Kidney (tissue), 14 donors: ENCODE measurements around the gene ZFPM1. TPM values are rescaled to one million over a fixed set of nuclear protein-coding genes. Genes with fewer than 3 reads are reported as not detected.
A peak's percentile ranks its signal among the peaks of the same experiment; 100 is the strongest.
"Not testable (repeated sequence)": the region's sequence is repeated elsewhere in the genome, so short reads cannot be mapped to it uniquely, and the experiment has no call there.

ENCODE experiments used
- DNase-seq, 5 donors: peaks; one replicate each; pipeline ENCODE4 v3.0.0-alpha.2; 2013 to 2020
- FAIRE-seq: peaks from 2 replicates; lab custom pipeline; 2012; peaks lifted over from hg19 to GRCh38; lab: Jason Lieb, UNC
- H3K27ac ChIP-seq, 2 donors: one replicate each; pipeline ENCODE4 v1.7.0; 2013; ENCODE audit warnings: low read depth in 2 of 2, low read length in 2 of 2, inconsistent platforms in 1 of 2
- H3K27me3 ChIP-seq: one replicate; pipeline ENCODE4 v1.7.1; 2013; ENCODE audit warnings: low read length, inconsistent platforms; ENCODE audit not compliant: control insufficient read depth, insufficient read depth
- H3K36me3 ChIP-seq, 3 donors: one replicate each; pipeline versions ENCODE4 v1.7.0 to v1.7.1; 2013; ENCODE audit warnings: low read length in 3 of 3, control low read depth in 1 of 3, inconsistent platforms in 1 of 3; ENCODE audit not compliant: insufficient read depth in 3 of 3, control insufficient read depth in 2 of 3
- H3K4me1 ChIP-seq, 3 donors: one replicate each; pipeline versions ENCODE4 v1.7.0 to v1.7.1; 2013; ENCODE audit warnings: low read length in 3 of 3, inconsistent platforms in 1 of 3, low read depth in 1 of 3; ENCODE audit not compliant: control insufficient read depth in 2 of 3, insufficient read depth in 2 of 3
- H3K4me3 ChIP-seq, 3 donors: one replicate each; pipeline versions ENCODE4 v1.7.0 to v1.8.1; 2013; ENCODE audit warnings: low read length in 3 of 3, control low read depth in 1 of 3, inconsistent platforms in 1 of 3
- H3K9ac ChIP-seq, 3 donors: one replicate each; pipeline versions ENCODE4 v1.7.0 to v1.7.1; 2013; ENCODE audit warnings: low read length in 3 of 3, control low read depth in 1 of 3, inconsistent platforms in 1 of 3
- H3K9me3 ChIP-seq, 3 donors: one replicate each; pipeline versions ENCODE4 v1.7.0 to v1.7.1; 2013; ENCODE audit warnings: low read length in 3 of 3, control low read depth in 1 of 3, inconsistent platforms in 1 of 3; ENCODE audit not compliant: control insufficient read depth in 2 of 3, insufficient read depth in 1 of 3
- CTCF ChIP-seq: IDR thresholded peaks from 3 replicates; pipeline ENCODE4 v1.5.1; 2012; ENCODE audit warnings: mild to moderate bottlenecking, moderate library complexity, borderline replicate concordance; ENCODE audit not compliant: insufficient read depth; ENCODE audit errors: extremely low read depth
- intact Hi-C: fragments of 100-400 bp; cut with DNase I; formaldehyde crosslinking; loops from one replicate; pipeline ENCODE4 v1.11.1; 2022
- polyA plus RNA-seq: library from polyadenylated mRNA; stranded (reverse); fragments of 350-450 nt; fragmentation: Illumina TruSeq; extraction: RNeasy Lipid Tissue Mini Kit (QIAGEN cat#74804); gene quantifications from one replicate; pipeline ENCODE4 v1.2.3, GENCODE V29; 2014; ENCODE audit warnings: low read depth, low replicate concordance; ENCODE audit not compliant: insufficient read depth
- total RNA-seq: library from RNA; stranded (reverse); fragmentation: NEBNext Ultra II Directional; extraction: Animal tissue kit (Norgen Biotek cat#: 25700); gene quantifications from one replicate; pipeline ENCODE4 v1.2.1, GENCODE V29; 2021
- donor health status: control.
- donor health status: control.
- donor health status: control.
- donor health status: control.
- donor health status: control.
- donor health status: DM: yes; HTN: yes; CAD: no.
- donor health status: Normal renal cell carcinoma (clear cell type).

Gene ZFPM1
- total and polyA plus RNA-seq, 2 donors from 2014 or later = 1.9 to 9.2 TPM

- Histone ChIP-seq H3K9me3 (no peaks in the 10 kb centered on the region), H3K27ac (no peak overlapping the region), H3K9ac (no peak overlapping the region), H3K4me3 (no peak overlapping the region), H3K4me1 (no peaks in the 10 kb centered on the region), H3K27me3 (no peaks in the 10 kb centered on the region), H3K36me3 (no peaks in the 10 kb centered on the region)
- intact Hi-C loops = no loop called here
- FAIRE-seq (no peak), DNase-seq (peak in 1 of 5 donors; percentile 33)
- no peak for TF ChIP-seq CTCF
Measured at GRCh38 chr16:88482630-88483391, 29.7 kb downstream of the ZFPM1 start.

GRCh38 chr16:88483392-88483641 lies 30.2 kb downstream of the ZFPM1 start:
- DNase-seq (no peak), FAIRE-seq (no peak)
- no peaks in the 10 kb centered on the region for H3K4me1 ChIP-seq
- TF ChIP-seq CTCF = no peak
- no peaks in the 10 kb centered on the region for H3K27me3 ChIP-seq
- no peak overlapping the region for H3K27ac ChIP-seq
- H3K9me3 ChIP-seq = no peaks in the 10 kb centered on the region
- H3K4me3 ChIP-seq = no peak overlapping the region
- intact Hi-C loops = no loop called here
- no peaks in the 10 kb centered on the region for H3K36me3 ChIP-seq
- H3K9ac ChIP-seq = no peak overlapping the region

- H3K36me3 ChIP-seq = no peaks in the 10 kb centered on the region
- H3K27me3 ChIP-seq = no peaks in the 10 kb centered on the region
- H3K27ac ChIP-seq = no peak overlapping the region
- DNase-seq (no peak), FAIRE-seq (no peak)
- no peak for TF ChIP-seq CTCF
- H3K4me1 ChIP-seq = no peaks in the 10 kb centered on the region
- no peaks in the 10 kb centered on the region for H3K9me3 ChIP-seq
- H3K9ac ChIP-seq = no peak overlapping the region
- intact Hi-C loops = no loop called here
- no peak overlapping the region for H3K4me3 ChIP-seq
Measured at GRCh38 chr16:88484505-88485365, 31.7 kb downstream of the ZFPM1 start.

- H3K4me1 ChIP-seq, H3K36me3 ChIP-seq, H3K4me3 ChIP-seq, FAIRE-seq, H3K9ac ChIP-seq, intact Hi-C loops, H3K27ac ChIP-seq, H3K9me3 ChIP-seq, DNase-seq, H3K27me3 ChIP-seq: not testable (repeated sequence)
Measured at GRCh38 chr16:88485366-88485741, 32.3 kb downstream of the ZFPM1 start.
